Measurements from ENCODE around the gene SETBP1. TPM values are rescaled to one million over a fixed set of nuclear protein-coding genes. Genes with fewer than 3 reads are reported as not detected.

Gene SETBP1
- total RNA-seq, 1 experiment from 2014 or later, result 14.0 TPM

GRCh38 chr18:44671914-44672313, 8.8 kb upstream of the SETBP1 start:
- ChIA-PET CTCF (no interaction called here), POLR2A (ENCODE audit: low non-redundant PET) (no interaction called here)
- Histone ChIP-seq H3K4me3 (ENCODE audit: low read depth, low read length, poor library complexity, severe bottlenecking) (no peak overlapping the region), H3K36me3 (ENCODE audit: insufficient read depth, low read length, poor library complexity, severe bottlenecking) (no peaks in the 10 kb centered on the region), H3K4me1 (ENCODE audit: insufficient read depth, low read length, poor library complexity, severe bottlenecking) (no peaks in the 10 kb centered on the region), H3K27me3 (replicated peaks; ENCODE audit: insufficient read depth, low read depth, low read length, poor library complexity) (no peaks in the 10 kb centered on the region), H3K9me3 (ENCODE audit: low read depth, low read length, poor library complexity, severe bottlenecking) (no peaks in the 10 kb centered on the region), H3K27ac (ENCODE audit: low read depth, low read length, poor library complexity, severe bottlenecking) (no peak overlapping the region)
- intact Hi-C loops (cut with micrococcal nuclease; ENCODE audit: unreplicated experiment), result loop anchor here (10.0 kb wide), 3 partner anchors 537 to 1047 kb away; no protein-coding TSS in a partner anchor
- no peak for TF ChIP-seq EZH2 (IDR thresholded peaks at IDR 0.05; ENCODE audit: borderline replicate concordance, low read depth, low read length, poor library complexity, severe bottlenecking)
- TF ChIP-seq CTCF (conservative IDR thresholded peaks at IDR 0.05; ENCODE audit: low read depth, low read length), result no peak
- BruUV-seq (replicated peaks), result no TSS peak
- DNase-seq (ENCODE audit: low spot score), result peak; percentile 4

- intact Hi-C loops (cut with micrococcal nuclease; ENCODE audit: unreplicated experiment), result loop anchor here (10.0 kb wide), 3 partner anchors 538 to 1048 kb away; no protein-coding TSS in a partner anchor
- no peaks in the 10 kb centered on the region for H3K9me3 ChIP-seq (ENCODE audit: low read depth, low read length, poor library complexity, severe bottlenecking)
- DNase-seq (ENCODE audit: low spot score), result no peak
- no peaks in the 10 kb centered on the region for H3K27me3 ChIP-seq (replicated peaks; ENCODE audit: insufficient read depth, low read depth, low read length, poor library complexity)
- ChIA-PET POLR2A (ENCODE audit: low non-redundant PET) (no interaction called here), CTCF (no interaction called here)
- TF ChIP-seq EZH2 (IDR thresholded peaks at IDR 0.05; ENCODE audit: borderline replicate concordance, low read depth, low read length, poor library complexity, severe bottlenecking), result no peak
- no peak for TF ChIP-seq CTCF (conservative IDR thresholded peaks at IDR 0.05; ENCODE audit: low read depth, low read length)
- H3K36me3 ChIP-seq (ENCODE audit: insufficient read depth, low read length, poor library complexity, severe bottlenecking), result no peaks in the 10 kb centered on the region
- no peaks in the 10 kb centered on the region for H3K4me1 ChIP-seq (ENCODE audit: insufficient read depth, low read length, poor library complexity, severe bottlenecking)
- no peak overlapping the region for H3K27ac ChIP-seq (ENCODE audit: low read depth, low read length, poor library complexity, severe bottlenecking)
- H3K4me3 ChIP-seq (ENCODE audit: low read depth, low read length, poor library complexity, severe bottlenecking), result no peak overlapping the region
- BruUV-seq (replicated peaks), result no TSS peak
Measured at GRCh38 chr18:44672506-44672905, 8.2 kb upstream of the SETBP1 start.

GRCh38 chr18:44673256-44673880, 7.3 kb upstream of the SETBP1 start:
- Histone ChIP-seq H3K9me3 (ENCODE audit: low read depth, low read length, poor library complexity, severe bottlenecking) (no peaks in the 10 kb centered on the region), H3K4me3 (ENCODE audit: low read depth, low read length, poor library complexity, severe bottlenecking) (no peak overlapping the region), H3K36me3 (ENCODE audit: insufficient read depth, low read length, poor library complexity, severe bottlenecking) (no peaks in the 10 kb centered on the region), H3K27me3 (replicated peaks; ENCODE audit: insufficient read depth, low read depth, low read length, poor library complexity) (no peaks in the 10 kb centered on the region), H3K27ac (ENCODE audit: low read depth, low read length, poor library complexity, severe bottlenecking) (no peak overlapping the region), H3K4me1 (ENCODE audit: insufficient read depth, low read length, poor library complexity, severe bottlenecking) (no peaks in the 10 kb centered on the region)
- intact Hi-C loops (cut with micrococcal nuclease; ENCODE audit: unreplicated experiment), result loop anchor here (10.0 kb wide), 3 partner anchors 539 to 1049 kb away; no protein-coding TSS in a partner anchor
- POLR2A ChIA-PET (ENCODE audit: low non-redundant PET), result no interaction called here
- CTCF ChIA-PET, result no interaction called here
- TF ChIP-seq EZH2 (IDR thresholded peaks at IDR 0.05; ENCODE audit: borderline replicate concordance, low read depth, low read length, poor library complexity, severe bottlenecking) (no peak), CTCF (conservative IDR thresholded peaks at IDR 0.05; ENCODE audit: low read depth, low read length) (no peak)
- BruUV-seq (replicated peaks), result no TSS peak
- DNase-seq (ENCODE audit: low spot score), result no peak
